K562 (cell line): ENCODE measurements around the gene CCDC136. TPM values are rescaled to one million over a fixed set of nuclear protein-coding genes. Genes with fewer than 3 reads are reported as not detected.

Experiments used
- ADNP ChIP-seq: fragments of 200-800 bp; sonication (Bioruptor generic); IDR thresholded peaks from 2 replicates; pipeline ENCODE4 v1.6.1; 2016; ENCODE audit warnings: missing genetic modification characterization, missing compliant biosample characterization
- ARID2 ChIP-seq: fragments of 450-650 bp; IDR thresholded peaks from 2 replicates; pipeline ENCODE4 v1.6.1; 2017; ENCODE audit warnings: antibody characterized with exemption, mild to moderate bottlenecking
- ARID3B ChIP-seq: fragments of 250-450 bp; sonication (Bioruptor Pico); IDR thresholded peaks from 2 replicates; pipeline ENCODE4 v1.4.0; 2020; ENCODE audit warnings: borderline replicate concordance
- BHLHE40 ChIP-seq: IDR thresholded peaks from 2 replicates; pipeline ENCODE4 v1.6.1; 2011; ENCODE audit warnings: low read length, improper control_type of control experiment
- E2F5 ChIP-seq: sonication (generic); formaldehyde crosslinking; IDR thresholded peaks from 2 replicates; pipeline ENCODE4 v1.8.0; 2022; ENCODE audit warnings: mild to moderate bottlenecking, missing genetic modification reagents
- HINFP ChIP-seq: fragments of 450-650 bp; conservative IDR thresholded peaks from 2 replicates; pipeline ENCODE4 v1.6.1; 2016; ENCODE audit warnings: missing genetic modification characterization, low read depth, mild to moderate bottlenecking, control low read depth, missing compliant biosample characterization
- KDM5B ChIP-seq: fragments of 200-600 bp; sonication (generic); IDR thresholded peaks from 2 replicates; pipeline ENCODE4 v1.6.1; 2012; ENCODE audit warnings: low read depth, mild to moderate bottlenecking, moderate library complexity, low read length, control low read depth, inconsistent platforms; ENCODE audit not compliant: insufficient replicate concordance
- MIER1 ChIP-seq: fragments of 450-650 bp; IDR thresholded peaks from 2 replicates; pipeline ENCODE4 v1.6.1; 2016; ENCODE audit warnings: antibody characterized with exemption, mild to moderate bottlenecking, low read depth
- NFE2 ChIP-seq: IDR thresholded peaks from 2 replicates; pipeline ENCODE4 v1.6.1; 2014; ENCODE audit warnings: antibody characterized with exemption, low read depth
- NR0B1 ChIP-seq: fragments of 450-650 bp; IDR thresholded peaks from one replicate; pipeline ENCODE4 v1.6.1; 2018; ENCODE audit warnings: mild to moderate bottlenecking, moderate library complexity; ENCODE audit not compliant: partially characterized antibody
- ZFP1 ChIP-seq: fragments of 450-650 bp; formaldehyde crosslinking; IDR thresholded peaks from 2 replicates; pipeline ENCODE4 v1.4.0; 2020; ENCODE audit warnings: mild to moderate bottlenecking, mixed read lengths
- ZFP91 ChIP-seq: sonication (generic); formaldehyde crosslinking; IDR thresholded peaks from 2 replicates; pipeline ENCODE4 v1.8.0; 2022; ENCODE audit warnings: mild to moderate bottlenecking, missing genetic modification reagents
- ZNF274 ChIP-seq: IDR thresholded peaks from 2 replicates; pipeline ENCODE4 v1.6.1; 2011; ENCODE audit warnings: low read depth, mild to moderate bottlenecking, low read length, moderate library complexity, borderline replicate concordance
- ZNF518B ChIP-seq: fragments of 250-450 bp; sonication (Bioruptor Pico); IDR thresholded peaks from 2 replicates; pipeline ENCODE4 v1.5.0; 2021; ENCODE audit warnings: mild to moderate bottlenecking, moderate library complexity
- polyA plus RNA-seq, 8 experiments: library from polyadenylated mRNA; depleted of rRNA in 4 of 8; stranded (reverse) in 5 of 8; unstranded in 3 of 8; fragments of >200 nt; fragmentation: Nextera tagmentation in 2 of 8; fragmentation: Illumina TruSeq in 1 of 8; extraction: Ambion mirVana in 2 of 8; extraction: Trizol in 1 of 8; gene quantifications; 2 replicates each; pipeline versions ENCODE4 v1.2.1 to v1.2.3, GENCODE V29; 2011 to 2014; ENCODE audit warnings: inconsistent platforms in 1 of 8, missing spikeins in 1 of 8
- total RNA-seq, 7 experiments: library from RNA; depleted of rRNA in 6 of 7; stranded (reverse); fragments of >200 nt in 6 of 7; fragmentation: Illumina TruSeq in 2 of 7; extraction: Trizol in 2 of 7; gene quantifications; 2 replicates each; pipeline versions ENCODE4 v1.2.1 to v1.2.3, GENCODE V29; 2011 to 2021; ENCODE audit warnings: low replicate concordance in 1 of 7

Gene CCDC136
- total and polyA plus RNA-seq, 9 of the 15 experiments (the other 6 are each of a cell fraction or from before 2014, with no cell fraction given), result 2.4 to 40.8 (median 26.5) TPM

- TF ChIP-seq ARID3B (CRISPR knock-in tag) (no peak), NFE2 (no peak; the same call in 1 of the 2 replicates), E2F5 (CRISPR knock-in tag) (no peak), ZNF518B (CRISPR knock-in tag) (no peak), BHLHE40 (peak; percentile 50; the same call in 1 of the 2 replicates), HINFP (tag) (no peak), ARID2 (0 out of 2 replicates have a peak, but pooled peaks have one; percentile 54), KDM5B (peak; percentile 36), ADNP (tag) (no peak), ZFP91 (0 out of 2 replicates have a peak, but pooled peaks have one; percentile 58), NR0B1 (no peak), ZFP1 (CRISPR knock-in tag) (no peak), ZNF274 (peak; percentile 30; the same call in 1 of the 2 replicates), MIER1 (no peak; the same call in 1 of the 2 replicates)
These were observed 68.6 kb downstream of the CCDC136 start (continued) for GRCh38 chr7:128860158-128861073.
